ENCODE measurements around the gene STIL.
A peak's percentile ranks its signal among the peaks of the same experiment; 100 is the strongest.
"Not testable (repeated sequence)": the region's sequence is repeated elsewhere in the genome, so short reads cannot be mapped to it uniquely, and the experiment has no call there.

The STIL gene

DNA sequence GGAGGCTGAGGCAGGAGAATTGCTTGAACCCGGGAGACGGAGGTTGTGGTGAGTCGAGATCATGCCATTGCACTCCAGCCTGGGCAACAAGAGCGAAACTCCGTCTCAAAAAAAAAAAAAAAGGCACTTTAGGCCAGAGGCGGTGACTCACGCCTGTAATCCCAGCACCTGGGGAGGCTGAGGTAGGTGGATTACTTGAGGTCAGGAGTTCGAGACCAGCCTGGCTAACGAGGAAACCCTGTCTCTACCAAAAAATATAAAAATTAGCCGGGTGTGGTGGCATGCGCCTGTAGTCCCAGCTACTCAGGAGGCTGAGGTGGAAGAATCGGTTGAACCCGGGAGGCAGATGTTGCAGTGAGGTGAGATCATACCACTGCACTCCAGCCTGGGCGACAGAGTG, 6.0 kb upstream of the STIL start:
- not testable (repeated sequence) for DNase-seq (ENCODE audit: low spot score)

DNA sequence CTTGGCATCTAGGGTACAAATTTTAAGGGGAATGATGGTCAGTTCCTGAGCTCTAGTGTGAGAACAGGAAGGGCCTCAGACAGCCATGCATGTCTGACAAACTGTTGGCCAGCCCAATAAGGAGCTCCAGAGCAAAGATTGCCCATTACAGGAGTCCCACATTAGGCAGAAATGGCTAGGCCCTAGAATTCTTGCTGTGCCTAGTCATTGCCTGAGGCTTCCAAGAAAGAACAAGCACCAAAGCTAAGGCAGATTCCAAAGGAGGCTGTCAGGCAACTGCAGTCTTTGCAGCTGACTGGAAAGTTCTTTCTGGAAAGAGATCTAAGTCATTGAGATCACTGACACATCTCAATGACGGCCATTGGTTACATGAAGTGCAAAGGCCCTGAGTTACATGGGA, 3.9 kb upstream of the STIL start:
- no peak for DNase-seq (ENCODE audit: low spot score)

- no peak for DNase-seq (ENCODE audit: low spot score)
These were observed 4.5 kb downstream of the STIL start for GRCh38 chr1:47309427-47309826.

DNA sequence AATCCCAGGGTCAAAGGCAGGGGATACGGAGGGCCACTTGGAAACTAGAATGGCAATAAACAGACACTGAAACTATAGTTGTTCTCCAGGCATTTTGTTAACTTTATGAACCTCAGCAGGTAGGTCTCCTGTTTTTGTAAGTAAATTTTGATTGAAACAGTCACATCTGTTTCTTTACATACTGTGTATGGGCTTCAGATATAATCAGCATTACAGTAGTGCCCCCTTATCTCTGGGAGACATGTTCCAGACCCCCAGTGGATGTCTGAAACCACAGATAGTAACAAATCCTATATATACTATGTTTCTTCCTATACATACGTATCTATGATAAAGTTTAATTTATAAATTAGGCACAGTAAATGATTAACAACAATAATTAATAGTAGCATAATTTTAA, 11.5 kb downstream of the STIL start:
- DNase-seq (ENCODE audit: low spot score) = no peak

DNA sequence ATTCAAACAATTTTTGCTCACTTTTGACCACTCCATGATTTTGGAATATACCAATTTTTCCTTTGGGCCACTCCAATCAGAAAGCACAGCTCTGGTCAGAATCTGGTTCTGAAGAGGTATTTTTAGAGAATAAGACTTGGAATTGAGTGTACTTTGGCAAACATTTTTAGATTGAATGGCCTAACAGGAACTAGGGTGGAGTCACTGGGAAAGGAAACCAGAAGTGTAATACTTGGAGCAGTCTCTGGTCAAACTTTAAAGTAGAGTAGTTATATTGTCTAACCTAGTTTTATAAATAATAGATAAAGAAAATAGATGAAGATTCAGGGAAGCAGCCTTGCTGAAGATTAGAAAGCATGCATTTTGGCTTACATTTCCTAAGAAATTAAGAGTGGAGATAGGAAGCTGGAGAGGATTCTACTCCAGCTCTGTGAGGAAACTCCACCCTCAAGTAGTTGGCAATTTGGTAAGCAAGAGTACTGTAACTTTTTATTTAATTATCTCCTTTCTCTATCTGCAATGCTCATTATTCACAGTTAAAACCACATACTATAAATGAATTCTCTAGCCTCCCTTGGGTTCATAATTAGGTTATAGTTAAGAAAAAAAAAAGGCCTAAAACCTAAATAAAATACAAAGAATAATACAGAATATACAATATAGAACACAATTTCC, 15.8 kb downstream of the STIL start:
- no peak for DNase-seq (ENCODE audit: low spot score)

DNA sequence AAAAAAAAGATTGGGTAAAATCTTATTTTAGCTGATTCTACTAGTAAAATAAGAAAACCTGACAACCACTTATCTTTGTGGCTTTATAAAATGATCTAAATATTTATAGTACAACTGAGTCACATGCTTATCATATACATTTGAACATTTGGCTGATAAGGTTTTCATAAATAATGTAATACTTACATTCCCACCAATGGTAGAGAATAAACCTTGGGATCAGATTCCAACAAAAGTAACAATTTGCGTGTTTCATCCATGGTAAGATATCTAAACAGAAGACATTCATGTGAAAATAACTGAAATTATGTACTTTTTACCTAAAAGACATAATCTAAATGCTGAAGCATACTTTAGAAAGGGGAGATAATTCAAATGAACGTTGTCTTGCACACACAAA, 18.4 kb downstream of the STIL start:
- no peak for DNase-seq (ENCODE audit: low spot score)

GRCh38 chr1:47294863-47295262, 19.1 kb downstream of the STIL start:
- DNase-seq (ENCODE audit: low spot score) = not testable (repeated sequence)

DNA sequence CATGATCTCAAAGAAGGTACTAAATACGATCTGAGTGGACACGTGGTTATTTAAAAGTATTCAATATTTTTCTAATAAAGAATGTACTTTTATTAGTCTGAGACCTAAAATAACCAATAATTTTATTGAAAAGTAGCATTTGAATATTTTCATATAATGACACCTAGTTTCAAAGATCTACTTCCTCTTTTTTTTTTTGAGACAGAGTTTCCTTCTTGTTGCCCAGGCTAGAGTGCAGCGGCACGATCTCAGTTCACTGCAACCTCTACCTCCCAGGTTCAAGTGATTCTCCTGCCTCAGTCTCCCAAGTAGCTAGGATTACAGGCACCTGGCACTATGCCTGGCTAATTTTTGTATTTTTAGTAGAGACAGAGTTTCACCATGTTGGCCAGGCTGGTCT, 25.8 kb downstream of the STIL start:
- DNase-seq (ENCODE audit: low spot score) = not testable (repeated sequence)

DNA sequence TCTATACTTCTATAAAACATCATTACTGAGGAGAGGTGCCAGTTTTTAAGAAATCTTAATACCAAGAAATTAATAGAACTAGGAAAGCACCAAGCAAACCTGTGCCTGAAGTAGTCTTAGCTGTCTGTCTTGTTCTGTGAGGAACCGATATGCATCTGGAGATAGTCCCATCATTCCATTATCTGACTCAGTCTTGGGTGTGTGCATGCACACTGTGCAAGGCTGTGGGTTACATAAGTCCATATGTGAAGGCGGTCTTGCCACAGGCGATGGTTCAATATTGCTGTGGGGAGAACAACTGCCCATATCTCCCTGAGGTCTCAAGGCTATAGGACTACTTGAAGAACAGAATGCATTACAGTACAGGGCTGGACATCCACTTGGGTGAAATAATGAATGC, 33.8 kb downstream of the STIL start:
- DNase-seq (ENCODE audit: low spot score) = no peak

DNA sequence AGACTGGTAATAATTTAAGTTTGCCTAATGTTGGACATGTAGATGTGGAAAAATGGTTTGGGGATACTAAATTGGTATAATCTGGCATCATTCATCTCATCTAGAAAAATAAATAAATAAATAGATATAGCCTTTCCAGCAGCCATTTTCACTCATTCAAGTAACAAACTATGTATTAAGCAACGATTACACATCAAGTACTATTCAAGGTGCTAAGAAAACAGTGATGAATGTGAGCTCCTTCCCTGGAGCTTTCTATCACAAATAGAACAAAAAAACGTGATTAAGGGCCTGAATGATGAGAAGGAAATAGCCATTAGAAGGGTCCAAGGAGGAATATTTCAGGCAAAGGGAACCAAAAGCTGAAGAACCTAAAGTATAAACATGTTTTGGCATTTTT, 37.1 kb downstream of the STIL start:
- DNase-seq (ENCODE audit: low spot score) = no peak

- DNase-seq (ENCODE audit: low spot score) = not testable (repeated sequence)
These were observed 38.1 kb downstream of the STIL start for GRCh38 chr1:47275811-47276210.

- not testable (repeated sequence) for DNase-seq (ENCODE audit: low spot score)
These were observed 48.4 kb downstream of the STIL start for GRCh38 chr1:47265529-47265928.

DNA sequence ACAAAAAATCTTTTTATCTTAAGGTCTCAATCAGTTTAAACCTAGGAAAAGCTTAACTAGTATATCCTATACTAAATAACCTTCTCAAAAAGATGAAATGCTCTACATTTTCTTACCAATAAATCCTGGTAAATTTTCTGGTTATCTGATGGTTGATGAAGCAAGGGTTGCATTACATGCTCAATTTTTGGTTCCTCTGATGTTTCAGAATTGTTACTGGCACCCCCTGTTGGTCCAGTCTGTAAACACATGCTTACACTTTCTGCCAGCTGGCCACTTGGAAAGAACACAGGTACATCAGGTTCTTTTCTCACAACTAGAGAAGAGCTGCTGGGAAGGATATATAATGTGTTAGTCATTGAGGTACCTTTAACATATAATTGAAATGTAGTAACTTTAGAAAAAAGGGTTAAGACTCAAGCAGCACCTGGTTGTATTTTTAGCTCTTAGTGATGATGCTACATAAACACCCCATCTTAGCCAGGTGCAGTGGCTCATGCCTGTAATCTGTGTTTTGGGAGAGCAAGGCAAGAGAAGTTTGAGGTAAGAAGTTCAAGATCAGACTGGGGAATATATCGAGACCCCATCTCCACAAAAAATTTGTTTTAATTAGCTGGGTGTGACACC, 51.0 kb downstream of the STIL start:
- peak; percentile 40 for DNase-seq (ENCODE audit: low spot score)

DNA sequence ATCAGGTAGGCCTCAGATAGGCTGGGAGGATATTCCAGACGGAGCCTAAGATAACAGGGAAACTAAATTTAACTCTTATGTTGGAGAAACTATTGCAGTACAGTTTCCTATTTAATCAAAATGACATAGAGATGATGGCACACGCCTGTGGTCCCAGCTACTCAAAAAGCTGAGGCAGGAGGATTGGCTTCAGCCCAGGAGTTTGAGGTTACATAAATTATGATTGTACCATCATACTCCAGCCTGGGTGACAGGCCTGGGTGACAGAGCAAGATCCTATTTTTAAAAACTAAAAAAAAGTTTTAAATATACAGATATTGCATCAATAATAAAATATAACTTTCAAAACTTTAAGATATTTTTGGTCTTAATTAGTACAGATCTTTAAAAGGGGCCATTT, 56.7 kb downstream of the STIL start:
- DNase-seq (ENCODE audit: low spot score) = no peak

DNA sequence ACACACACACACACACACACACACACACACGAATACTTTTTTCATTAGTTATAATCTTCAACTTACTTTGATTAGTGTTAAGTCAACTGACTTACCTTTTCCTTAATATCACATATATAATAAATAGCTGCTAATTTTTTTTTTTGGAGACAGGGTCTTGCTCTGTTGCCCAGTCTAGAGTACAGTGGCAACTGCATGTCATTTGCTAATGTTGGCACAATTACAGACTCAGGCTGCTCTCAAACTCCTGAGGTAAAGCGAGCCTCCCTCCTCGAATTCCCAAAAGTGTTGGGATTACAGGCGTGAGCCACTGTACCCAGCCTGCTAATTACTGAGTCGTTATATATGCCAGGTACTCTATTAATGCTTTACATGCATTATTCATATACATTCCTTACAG, 61.2 kb downstream of the STIL start:
- DNase-seq (ENCODE audit: low spot score) = no peak

DNA sequence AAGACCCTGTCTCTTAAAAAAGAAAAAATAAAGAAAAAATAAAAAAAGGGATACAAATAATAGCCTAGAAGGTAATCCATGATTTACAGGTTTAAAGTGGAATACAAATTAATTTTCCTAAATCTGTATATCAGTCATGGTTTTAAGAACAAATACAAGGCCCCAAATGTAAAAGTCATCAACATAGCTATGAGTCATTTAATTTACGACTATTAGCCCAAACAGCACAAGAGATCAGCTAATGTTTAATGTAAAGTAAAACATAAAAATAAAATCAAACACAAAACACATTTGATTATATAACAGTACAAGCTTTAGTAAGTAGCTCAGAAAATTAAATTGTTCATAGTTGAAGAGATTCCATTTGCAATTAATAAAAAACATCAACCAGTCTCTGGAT, 61.6 kb downstream of the STIL start:
- DNase-seq (ENCODE audit: low spot score) = no peak

DNA sequence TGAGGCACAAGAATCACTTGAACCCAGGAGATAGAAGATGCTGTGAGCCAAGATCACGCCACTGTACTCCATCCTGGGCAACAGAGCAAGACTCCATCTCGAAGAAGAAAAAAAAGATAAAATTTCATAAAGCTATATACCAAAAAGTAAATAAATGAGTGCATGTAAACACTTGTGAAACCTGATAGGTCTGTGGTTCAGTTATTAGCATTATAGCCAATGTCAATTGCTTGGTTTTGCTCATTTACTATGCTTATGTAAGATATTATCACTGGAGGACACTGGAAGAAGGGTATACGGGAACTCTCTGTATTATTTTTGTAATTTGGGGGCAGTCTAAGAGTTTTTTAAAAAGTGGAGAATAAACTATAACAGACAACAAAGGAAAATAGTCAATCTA, 64.2 kb downstream of the STIL start:
- DNase-seq (ENCODE audit: low spot score) = no peak

GRCh38 chr1:47244339-47244862, 69.5 kb downstream of the STIL start:
- no peak for DNase-seq (ENCODE audit: low spot score)

DNA sequence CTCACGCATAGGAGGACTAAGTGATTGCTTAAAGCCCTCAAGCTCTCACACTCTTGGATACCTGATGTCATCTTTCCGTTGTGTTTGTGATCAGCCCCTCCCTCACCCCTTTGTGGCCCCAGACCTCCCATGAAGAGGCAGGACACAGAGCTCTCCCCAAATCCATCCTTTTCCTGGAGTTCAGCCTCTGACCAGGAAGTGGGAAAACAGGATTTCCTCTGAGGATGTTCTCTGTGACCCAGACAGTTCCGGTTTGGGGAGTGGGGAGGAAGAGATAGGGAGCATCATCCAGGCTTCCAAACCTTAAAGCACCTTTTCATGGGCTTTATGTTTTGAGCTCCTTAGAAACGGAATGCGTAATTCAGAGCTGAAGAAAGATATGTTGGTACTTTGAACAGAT, 70.0 kb downstream of the STIL start:
- DNase-seq (ENCODE audit: low spot score) = no peak

DNA sequence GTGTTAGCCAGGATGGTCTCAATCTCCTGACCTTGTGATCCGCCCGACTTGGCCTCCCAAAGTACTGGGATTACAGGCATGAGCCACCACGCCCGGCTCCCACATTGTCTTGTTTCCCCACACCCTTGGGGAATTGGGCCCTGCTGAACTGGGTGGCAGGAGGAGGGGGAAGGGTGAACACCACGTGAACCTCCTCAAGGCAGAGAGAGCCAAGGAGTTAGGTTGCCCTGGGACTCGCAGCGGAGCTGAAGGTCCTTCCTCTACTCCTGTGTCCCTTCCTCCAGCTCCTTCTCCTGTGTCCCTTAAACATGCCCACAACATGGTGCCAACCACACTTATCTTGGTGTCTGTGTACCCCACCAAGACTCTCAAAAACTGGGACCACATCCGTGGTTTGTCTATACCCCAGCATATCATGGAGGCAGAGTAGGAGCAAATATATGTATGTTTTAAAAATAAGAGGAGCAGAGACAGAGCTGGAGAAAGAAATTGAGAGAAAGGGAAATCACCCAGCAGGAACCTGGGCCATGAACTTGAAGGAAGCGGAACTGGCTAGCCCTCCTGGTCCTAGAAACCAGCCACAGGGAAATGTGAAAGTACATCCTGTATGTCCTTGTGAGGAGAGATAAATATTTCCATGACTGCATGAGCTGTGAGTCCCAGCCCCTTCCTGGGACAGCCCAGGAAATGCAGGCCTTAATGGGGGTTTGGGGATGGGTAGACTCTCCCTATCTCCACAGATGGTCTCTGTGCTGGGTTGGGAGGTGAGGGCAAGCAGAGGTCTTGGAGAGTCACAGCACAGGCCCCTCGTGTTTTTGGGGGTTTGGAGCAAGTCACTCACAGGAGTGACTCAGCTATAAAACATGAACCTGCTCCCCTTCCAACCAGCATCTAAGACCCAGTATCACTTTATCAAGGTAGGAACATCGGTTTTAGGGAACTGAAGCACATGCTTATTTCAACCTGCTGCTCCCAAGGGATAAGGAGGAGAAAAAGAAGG, 72.5 kb downstream of the STIL start:
- no peak for DNase-seq (ENCODE audit: low spot score)

DNA sequence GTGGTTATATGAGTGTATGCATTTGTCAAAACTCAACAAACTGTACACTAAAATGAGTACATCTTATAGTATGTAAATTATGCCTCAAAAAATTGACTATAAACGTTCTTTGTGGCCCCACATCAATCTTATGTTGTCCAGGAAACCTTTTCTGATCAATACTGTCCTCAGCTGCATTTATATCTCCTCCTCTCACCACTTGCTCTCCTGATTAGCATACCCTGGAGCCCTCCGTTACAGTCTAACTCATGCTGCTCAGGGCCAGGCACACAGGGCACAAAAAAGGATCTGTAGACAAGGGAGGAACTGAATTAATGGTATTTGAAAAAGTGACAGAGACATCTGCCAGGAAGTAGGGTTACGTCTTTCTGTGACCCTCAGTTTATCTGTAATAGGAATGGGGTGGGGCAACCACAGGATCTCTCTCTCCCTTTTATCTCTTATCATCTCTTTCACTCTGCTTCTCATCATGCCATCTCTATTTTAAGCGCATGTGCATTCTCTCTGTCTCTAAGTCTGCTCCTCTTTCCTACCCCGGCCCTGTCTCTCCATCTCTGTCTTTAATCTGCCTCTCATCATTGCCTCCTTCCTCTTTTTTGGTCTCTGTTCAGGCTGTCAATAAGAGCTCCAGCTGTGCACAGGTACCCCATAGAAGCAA, 74.9 kb downstream of the STIL start:
- no peak for DNase-seq (ENCODE audit: low spot score)

- DNase-seq (ENCODE audit: low spot score) = no peak
These were observed 78.1 kb downstream of the STIL start for GRCh38 chr1:47235806-47236205.
